AG09309 (cell line): Measurements from ENCODE around the gene WDR26.
"Not testable (repeated sequence)": the region's sequence is repeated elsewhere in the genome, so short reads cannot be mapped to it uniquely, and the experiment has no call there.

Source experiments
- DNase-seq: peaks from one replicate; pipeline ENCODE4 v3.0.0-alpha.2; 2010; ENCODE audit warnings: low read depth
- H3K4me3 ChIP-seq: 2 replicates; pipeline ENCODE4 v1.5.1; 2011; ENCODE audit warnings: mild to moderate bottlenecking, low read depth, low read length, moderate library complexity; ENCODE audit not compliant: control insufficient read depth
- CTCF ChIP-seq: IDR thresholded peaks from 2 replicates; pipeline ENCODE4 v1.5.1; 2011; ENCODE audit warnings: mild to moderate bottlenecking, low read depth, low read length, inconsistent platforms; ENCODE audit not compliant: insufficient read depth, control insufficient read depth; ENCODE audit errors: missing control alignments

The WDR26 gene

GRCh38 chr1:224348137-224348536, 86.5 kb downstream of the WDR26 start:
- no peak for TF ChIP-seq CTCF
- no peak overlapping the region for H3K4me3 ChIP-seq
- DNase-seq: no peak

- no peak for DNase-seq
- TF ChIP-seq CTCF: no peak
- no peak overlapping the region for H3K4me3 ChIP-seq
Observed at GRCh38 chr1:224343679-224344078, 90.9 kb downstream of the WDR26 start.

GRCh38 chr1:224340453-224341384, 93.9 kb downstream of the WDR26 start:
- DNase-seq: not testable (repeated sequence)
- peak overlapping the region; percentile 56 for H3K4me3 ChIP-seq

DNA sequence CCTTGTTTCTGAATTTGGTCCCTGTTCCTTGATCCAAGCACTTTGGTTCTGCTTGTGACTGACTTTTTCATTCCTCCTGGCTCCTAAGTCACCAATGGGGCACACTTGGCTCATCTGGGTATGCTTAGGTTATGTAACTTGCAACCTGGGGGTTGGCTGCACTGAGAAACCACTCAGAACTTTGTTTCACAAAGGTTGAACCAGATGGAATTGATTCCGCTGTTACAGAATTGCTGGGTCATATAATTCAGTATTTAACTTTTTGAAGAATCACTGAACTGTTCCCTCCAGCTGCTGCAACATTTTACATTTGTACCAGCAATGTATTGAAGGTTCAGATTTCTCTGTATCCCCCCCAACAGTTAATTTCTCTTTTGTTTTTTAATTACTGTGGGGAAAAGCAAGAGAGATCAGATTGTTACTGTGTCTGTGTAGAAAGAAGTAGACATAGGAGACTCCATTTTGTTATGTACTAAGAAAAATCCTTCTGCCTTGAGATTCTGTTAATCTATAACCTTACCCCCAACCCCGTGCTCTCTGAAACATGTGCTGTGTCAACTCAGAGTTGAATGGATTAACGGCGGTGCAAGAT, 95.1 kb downstream of the WDR26 start:
- H3K4me3 ChIP-seq: no peak overlapping the region
- no peak for TF ChIP-seq CTCF
- no peak for DNase-seq

GRCh38 chr1:224338150-224338838, 96.3 kb downstream of the WDR26 start:
- TF ChIP-seq CTCF: no peak
- H3K4me3 ChIP-seq: no peak overlapping the region
- DNase-seq: no peak
